ENCODE measurements around the gene STOML1. TPM values are rescaled to one million over a fixed set of nuclear protein-coding genes. Genes with fewer than 3 reads are reported as not detected.

STOML1 gene
- total RNA-seq, 1 experiment from 2014 or later = 2.5 TPM

GRCh38 chr15:73996267-73996666 is 4.2 kb upstream of the STOML1 start:
- H3K79me2 ChIP-seq (ENCODE audit: insufficient read depth, low read length) = no peaks in the 10 kb centered on the region; the same call in 1 of the 2 replicates
- H3K4me2 ChIP-seq (ENCODE audit: insufficient read depth, insufficient read length, low read length) = no peak overlapping the region
- peaks cover 11% of the 10 kb centered on the region for H3K23me2 ChIP-seq (ENCODE audit: insufficient read length, low read depth, low read length, poor library complexity, severe bottlenecking)
- no peak overlapping the region for H3K18ac ChIP-seq (ENCODE audit: insufficient read length, low read depth, low read length)
- no peak overlapping the region for H2BK12ac ChIP-seq (ENCODE audit: insufficient read length, low read depth, low read length)
- Mint-ChIP-seq H3K4me3 (peak overlapping the region in 1 of 2 experiments; percentile 93; a peak in 2 of 5 replicates), H3K9me3 (no peaks in the 10 kb centered on the region; a peak in 1 of 5 replicates), H3K36me3 (ENCODE audit: insufficient read depth in 1 of 3, low read depth in 3 of 3) (peaks cover 0 to 15% (median 8%) of the 10 kb centered on the region in 3 experiments; a peak in 5 of 7 replicates), H3K27me3 (ENCODE audit: low read depth) (peaks cover 16% of the 10 kb centered on the region), H3K27ac (no peak overlapping the region), H3K4me1 (peaks cover 20 to 28% of the 10 kb centered on the region in 2 experiments)
- no peak overlapping the region for H4K8ac ChIP-seq (replicated peaks; ENCODE audit: insufficient read length, low read depth, low read length)
- no peaks in the 10 kb centered on the region for H4K20me1 ChIP-seq (ENCODE audit: control insufficient read depth, insufficient read depth, insufficient read length)
- no peak overlapping the region for H3T11ph ChIP-seq (ENCODE audit: low read length)
- no peak overlapping the region for H3K56ac ChIP-seq (ENCODE audit: insufficient read length, low read depth, low read length)
- H2BK15ac ChIP-seq (ENCODE audit: low read depth, low read length) = no peak overlapping the region
- no peak overlapping the region for H3K4ac ChIP-seq (ENCODE audit: low read depth, low read length)
- peaks cover 3% of the 10 kb centered on the region for H3K79me1 ChIP-seq (ENCODE audit: insufficient read depth, low read depth, low read length, poor library complexity, severe bottlenecking)
- TF ChIP-seq, protein P1, sequence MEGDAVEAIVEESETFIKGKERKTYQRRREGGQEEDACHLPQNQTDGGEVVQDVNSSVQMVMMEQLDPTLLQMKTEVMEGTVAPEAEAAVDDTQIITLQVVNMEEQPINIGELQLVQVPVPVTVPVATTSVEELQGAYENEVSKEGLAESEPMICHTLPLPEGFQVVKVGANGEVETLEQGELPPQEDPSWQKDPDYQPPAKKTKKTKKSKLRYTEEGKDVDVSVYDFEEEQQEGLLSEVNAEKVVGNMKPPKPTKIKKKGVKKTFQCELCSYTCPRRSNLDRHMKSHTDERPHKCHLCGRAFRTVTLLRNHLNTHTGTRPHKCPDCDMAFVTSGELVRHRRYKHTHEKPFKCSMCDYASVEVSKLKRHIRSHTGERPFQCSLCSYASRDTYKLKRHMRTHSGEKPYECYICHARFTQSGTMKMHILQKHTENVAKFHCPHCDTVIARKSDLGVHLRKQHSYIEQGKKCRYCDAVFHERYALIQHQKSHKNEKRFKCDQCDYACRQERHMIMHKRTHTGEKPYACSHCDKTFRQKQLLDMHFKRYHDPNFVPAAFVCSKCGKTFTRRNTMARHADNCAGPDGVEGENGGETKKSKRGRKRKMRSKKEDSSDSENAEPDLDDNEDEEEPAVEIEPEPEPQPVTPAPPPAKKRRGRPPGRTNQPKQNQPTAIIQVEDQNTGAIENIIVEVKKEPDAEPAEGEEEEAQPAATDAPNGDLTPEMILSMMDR (conservative IDR thresholded peaks at IDR 0.05) = no peak
- H3K9ac ChIP-seq (ENCODE audit: extremely low read depth, insufficient read length, low read length) = no peak overlapping the region
- H2BK5ac ChIP-seq (ENCODE audit: insufficient read length, low read length) = no peak overlapping the region
- H3K27me3 ChIP-seq (ENCODE audit: insufficient read depth, low read length) = no peaks in the 10 kb centered on the region
- WGBS (ENCODE audit: extremely low coverage, insufficient read length, low lambda C conversion rate) = no CpG with 5 or more reads among the region's 2 CpGs
- no peak overlapping the region for H3K27ac ChIP-seq (ENCODE audit: insufficient read length, low read depth, low read length)
- no peaks in the 10 kb centered on the region for H3K9me3 ChIP-seq (ENCODE audit: control insufficient read depth, low read depth, low read length)
- H3K4me1 ChIP-seq (ENCODE audit: insufficient read depth, low read length) = no peaks in the 10 kb centered on the region
- no peak for DNase-seq
- H3K23ac ChIP-seq (ENCODE audit: insufficient read length, low read depth, low read length) = no peak overlapping the region
- H2AFZ ChIP-seq (ENCODE audit: low read length) = no peak overlapping the region
- no peak overlapping the region for H4K5ac ChIP-seq (ENCODE audit: insufficient read length, low read depth, low read length)
- H4K91ac ChIP-seq (ENCODE audit: insufficient read length, low read depth, low read length) = no peak overlapping the region
- H2BK120ac ChIP-seq (ENCODE audit: low read depth, low read length, poor library complexity, severe bottlenecking) = no peak overlapping the region
- no peak overlapping the region for H3K14ac ChIP-seq (ENCODE audit: insufficient read depth, low read length)
- H2BK20ac ChIP-seq (ENCODE audit: low read depth, low read length, poor library complexity, severe bottlenecking) = no peak overlapping the region
- no peak overlapping the region for H2AK5ac ChIP-seq (ENCODE audit: insufficient read length, low read length)

Data from H9 (cell line).